Measurements from ENCODE around the gene MRPS26. TPM values are rescaled to one million over a fixed set of nuclear protein-coding genes. Genes with fewer than 3 reads are reported as not detected.

The MRPS26 gene
- total and polyA plus RNA-seq, 2 of the 13 experiments (the other 11 are each of a cell fraction or from before 2014, with no cell fraction given): 89.8 to 187 TPM

GRCh38 chr20:3027987-3028386 lies 17.9 kb upstream of the MRPS26 start:
- intact Hi-C loops (cut with micrococcal nuclease; ENCODE audit: unreplicated experiment) (no loop called here), in situ Hi-C loops (cut with HindIII; ENCODE audit: extremely low pct_ligation_motif_present, low pct_unique_long_range_greater_than_20kb) (no loop called here)
- Histone ChIP-seq H3K27ac (ENCODE audit: extremely low read length, insufficient read depth, low read length) (no peak overlapping the region), H2AFZ (ENCODE audit: low read length) (no peak overlapping the region), H3K79me2 (ENCODE audit: insufficient read depth, low read length) (no peaks in the 10 kb centered on the region), H3K27me3 (ENCODE audit: control insufficient read depth in 1 of 2, insufficient read depth in 2 of 2, low read length in 2 of 2) (no peaks in the 10 kb centered on the region), H3K4me1 (ENCODE audit: insufficient read depth, low read length) (peaks cover 29% of the 10 kb centered on the region), H3K4me3 (replicated peaks in 1 of 3; ENCODE audit: insufficient read depth in 1 of 3, low read depth in 2 of 3, low read length in 3 of 3) (no peak overlapping the region), H4K20me1 (ENCODE audit: insufficient read depth, low read length) (no peaks in the 10 kb centered on the region), H3K4me2 (ENCODE audit: low read depth, low read length) (no peak overlapping the region), H3K9me3 (ENCODE audit: low read length) (no peaks in the 10 kb centered on the region), H3K36me3 (replicated peaks in 1 of 2; ENCODE audit: control insufficient read depth in 1 of 2, insufficient read depth in 2 of 2, low read length in 2 of 2) (peaks cover 49 to 73% of the 10 kb centered on the region in 2 experiments), H3K9ac (ENCODE audit: insufficient read depth, low read depth, low read length) (no peak overlapping the region)
- TF ChIP-seq ZC3H13 (CRISPR knock-in tag; IDR thresholded peaks at IDR 0.05) (no peak), RELA (CRISPR knock-in tag; IDR thresholded peaks at IDR 0.05) (no peak), ZMYM3 (CRISPR knock-in tag; IDR thresholded peaks at IDR 0.05) (no peak), ZNF740 (CRISPR knock-in tag; IDR thresholded peaks at IDR 0.05) (peak; percentile 91), ZNF331 (CRISPR knock-in tag; IDR thresholded peaks at IDR 0.05) (no peak), NR2F6 (IDR thresholded peaks at IDR 0.05) (no peak), NR2F6 (CRISPR knock-in tag; IDR thresholded peaks at IDR 0.05) (peak; percentile 25; the same call in 1 of the 2 replicates), MTA1 (CRISPR knock-in tag; IDR thresholded peaks at IDR 0.05; ENCODE audit: borderline replicate concordance) (peak; percentile 31; the same call in 1 of the 2 replicates), NR2F1 (CRISPR knock-in tag; IDR thresholded peaks at IDR 0.05) (peak in 1 of 2 experiments; percentile 32; a peak in 1 of 4 replicates), CAMTA2 (CRISPR knock-in tag; IDR thresholded peaks at IDR 0.05; ENCODE audit: borderline replicate concordance) (no peak)
- TF ChIP-seq, protein P1, sequence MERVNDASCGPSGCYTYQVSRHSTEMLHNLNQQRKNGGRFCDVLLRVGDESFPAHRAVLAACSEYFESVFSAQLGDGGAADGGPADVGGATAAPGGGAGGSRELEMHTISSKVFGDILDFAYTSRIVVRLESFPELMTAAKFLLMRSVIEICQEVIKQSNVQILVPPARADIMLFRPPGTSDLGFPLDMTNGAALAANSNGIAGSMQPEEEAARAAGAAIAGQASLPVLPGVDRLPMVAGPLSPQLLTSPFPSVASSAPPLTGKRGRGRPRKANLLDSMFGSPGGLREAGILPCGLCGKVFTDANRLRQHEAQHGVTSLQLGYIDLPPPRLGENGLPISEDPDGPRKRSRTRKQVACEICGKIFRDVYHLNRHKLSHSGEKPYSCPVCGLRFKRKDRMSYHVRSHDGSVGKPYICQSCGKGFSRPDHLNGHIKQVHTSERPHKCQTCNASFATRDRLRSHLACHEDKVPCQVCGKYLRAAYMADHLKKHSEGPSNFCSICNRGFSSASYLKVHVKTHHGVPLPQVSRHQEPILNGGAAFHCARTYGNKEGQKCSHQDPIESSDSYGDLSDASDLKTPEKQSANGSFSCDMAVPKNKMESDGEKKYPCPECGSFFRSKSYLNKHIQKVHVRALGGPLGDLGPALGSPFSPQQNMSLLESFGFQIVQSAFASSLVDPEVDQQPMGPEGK (CRISPR knock-in tag; IDR thresholded peaks at IDR 0.05): peak; percentile 84
- BruUV-seq (replicated peaks): no TSS peak
- WGBS (ENCODE audit: low lambda C conversion rate): 60% methylated on average over 2 of the region's 2 CpGs
- DNase-seq (ENCODE audit: low spot score) (no peak), ATAC-seq (peak; percentile 30), FAIRE-seq (no peak)
- CTCF ChIA-PET (ENCODE audit: low intra/inter-chr PET ratio, low total read pairs): no interaction called here
- POLR2A ChIA-PET: no interaction called here
